ENCODE data around the gene LGALS16.

The LGALS16 gene

GRCh38 chr19:39647918-39648317, 7.8 kb upstream of the LGALS16 start:
- Histone ChIP-seq H3K27me3 (ENCODE audit: insufficient read depth, poor library complexity, severe bottlenecking) (no peaks in the 10 kb centered on the region), H3K4me3 (replicated peaks; ENCODE audit: insufficient read depth, low read length) (no peak overlapping the region), H3K27ac (replicated peaks) (no peak overlapping the region)
- no peak for TF ChIP-seq POLR2AphosphoS5 (IDR thresholded peaks at IDR 0.05; ENCODE audit: low read depth)
- TF ChIP-seq REST (IDR thresholded peaks at IDR 0.05; ENCODE audit: insufficient replicate concordance, low read depth), result peak; percentile 69
- TF ChIP-seq GABPA (IDR thresholded peaks at IDR 0.05; ENCODE audit: low read depth), result no peak
- DNase-seq (ENCODE audit: low read depth in 1 of 2, low spot score in 1 of 2), result no peak

GRCh38 chr19:39659791-39660190, 4.1 kb downstream of the LGALS16 start:
- Histone ChIP-seq H3K27me3 (ENCODE audit: insufficient read depth, poor library complexity, severe bottlenecking) (no peaks in the 10 kb centered on the region), H3K4me3 (replicated peaks; ENCODE audit: insufficient read depth, low read length) (no peak overlapping the region), H3K27ac (replicated peaks) (no peak overlapping the region)
- no peak for DNase-seq (ENCODE audit: low read depth in 1 of 2, low spot score in 1 of 2)
- TF ChIP-seq REST (IDR thresholded peaks at IDR 0.05; ENCODE audit: insufficient replicate concordance, low read depth) (no peak), GABPA (IDR thresholded peaks at IDR 0.05; ENCODE audit: low read depth) (no peak), SPI1 (IDR thresholded peaks at IDR 0.05; ENCODE audit: borderline replicate concordance, low read depth) (no peak), CTCF (IDR thresholded peaks at IDR 0.05; ENCODE audit: insufficient read depth, low read length) (no peak), POLR2AphosphoS5 (IDR thresholded peaks at IDR 0.05; ENCODE audit: low read depth) (no peak)

- TF ChIP-seq CTCF (IDR thresholded peaks at IDR 0.05; ENCODE audit: insufficient read depth, low read length), result no peak
- no peak for TF ChIP-seq SPI1 (IDR thresholded peaks at IDR 0.05; ENCODE audit: borderline replicate concordance, low read depth)
- TF ChIP-seq POLR2AphosphoS5 (IDR thresholded peaks at IDR 0.05; ENCODE audit: low read depth), result no peak
- TF ChIP-seq REST (IDR thresholded peaks at IDR 0.05; ENCODE audit: insufficient replicate concordance, low read depth), result no peak
- no peak for TF ChIP-seq GABPA (IDR thresholded peaks at IDR 0.05; ENCODE audit: low read depth)
- no peak overlapping the region for H3K27ac ChIP-seq (replicated peaks)
- DNase-seq (ENCODE audit: low read depth in 1 of 2, low spot score in 1 of 2), result no peak
- no peak overlapping the region for H3K4me3 ChIP-seq (replicated peaks; ENCODE audit: insufficient read depth, low read length)
- H3K27me3 ChIP-seq (ENCODE audit: insufficient read depth, poor library complexity, severe bottlenecking), result no peaks in the 10 kb centered on the region
Observed at GRCh38 chr19:39660661-39661060, 4.9 kb downstream of the LGALS16 start.

- Histone ChIP-seq H3K27me3 (ENCODE audit: insufficient read depth, poor library complexity, severe bottlenecking) (no peaks in the 10 kb centered on the region), H3K4me3 (replicated peaks; ENCODE audit: insufficient read depth, low read length) (no peak overlapping the region), H3K27ac (replicated peaks) (no peak overlapping the region)
- TF ChIP-seq POLR2AphosphoS5 (IDR thresholded peaks at IDR 0.05; ENCODE audit: low read depth) (no peak), GABPA (IDR thresholded peaks at IDR 0.05; ENCODE audit: low read depth) (no peak), REST (IDR thresholded peaks at IDR 0.05; ENCODE audit: insufficient replicate concordance, low read depth) (no peak), CTCF (IDR thresholded peaks at IDR 0.05; ENCODE audit: insufficient read depth, low read length) (no peak), SPI1 (IDR thresholded peaks at IDR 0.05; ENCODE audit: borderline replicate concordance, low read depth) (no peak)
- DNase-seq (ENCODE audit: low read depth in 1 of 2, low spot score in 1 of 2), result no peak
Observed at GRCh38 chr19:39661565-39661964, 5.9 kb downstream of the LGALS16 start.

Measured in HL-60 (cell line).